HCT116 (cell line): ENCODE data around the gene L3HYPDH. TPM values are rescaled to one million over a fixed set of nuclear protein-coding genes. Genes with fewer than 3 reads are reported as not detected.

Experiments
- ATAC-seq: fragments of 200-7000 bp; cut with Tn5 transposase; 2 replicates; pipeline ENCODE4 v1.9.1; 2020; ENCODE audit warnings: mild to moderate bottlenecking, moderate library complexity
- BruUV-seq: library from RNA; stranded (reverse); fragments of 400-500 nt; replicated peaks from 2 replicates; lab custom pipeline; 2021; lab: Mats Ljungman, UMichigan
- CTCF ChIA-PET: fragments of 300-600 bp; sonication (Branson Sonifier 250); formaldehyde crosslinking; loops from one replicate; lab custom pipeline; 2021; ENCODE audit warnings: antibody characterized with exemption; lab: Charles Lee
- POLR2A ChIA-PET: fragments of 300-600, 350-600 bp; sonication (Branson Sonifier 250); formaldehyde crosslinking; loops from one replicate; lab custom pipeline; 2021; ENCODE audit warnings: antibody characterized with exemption; lab: Charles Lee
- RAD21 ChIA-PET, 2 experiments: fragments of 300-600 bp; sonication (Branson Sonifier 250); formaldehyde crosslinking; loops; one replicate each; lab custom pipeline; 2023; ENCODE audit warnings: low total read pairs in 2 of 2; ENCODE audit not compliant: uncharacterized antibody in 2 of 2, unreplicated experiment in 2 of 2, low non-redundant PET in 1 of 2; lab: Charles Lee
- DNase-seq: peaks from one replicate; pipeline ENCODE4 v3.0.0-alpha.2; 2010; ENCODE audit warnings: low read depth, low spot score
- H2AFZ ChIP-seq: fragments of 200-600 bp; shearing (Covaris generic), sonication (generic); 2 replicates; pipeline ENCODE4 v1.6.1; 2017; ENCODE audit warnings: low read depth, mixed run types, mixed read lengths, antibody characterized with exemption, low read length; ENCODE audit not compliant: poor library complexity, severe bottlenecking
- H3K27ac ChIP-seq: 2 replicates; pipeline ENCODE4 v1.5.1; 2012; ENCODE audit warnings: low read depth, low read length
- H3K27me3 ChIP-seq: fragments of 200-600 bp; sonication (generic); 2 replicates; pipeline ENCODE4 v1.6.1; 2016; ENCODE audit warnings: mixed run types, low read length, mixed read lengths; ENCODE audit not compliant: insufficient read depth
- H3K36me3 ChIP-seq, 2 experiments: fragments of 200-500 bp in 1 of 2; fragments of 200-600 bp in 1 of 2; sonication (Bioruptor generic) in 1 of 2; sonication (generic) in 1 of 2; 2 replicates each; pipeline versions ENCODE4 v1.5.1 to v1.6.1; 2014 to 2016; ENCODE audit warnings: low read length in 2 of 2, inconsistent platforms in 1 of 2, mixed read lengths in 1 of 2, mixed run types in 1 of 2; ENCODE audit not compliant: insufficient read depth in 2 of 2, control insufficient read depth in 1 of 2
- H3K4me1 ChIP-seq, 2 experiments: fragments of 200-600 bp in 1 of 2; sonication (generic) in 1 of 2; 2 replicates each; pipeline versions ENCODE4 v1.5.1 to v1.6.1; 2012 to 2017; ENCODE audit warnings: low read length in 2 of 2, inconsistent platforms in 1 of 2, mild to moderate bottlenecking in 1 of 2, mixed read lengths in 1 of 2, mixed run types in 1 of 2, moderate library complexity in 1 of 2; ENCODE audit not compliant: insufficient read depth in 2 of 2, control insufficient read depth in 1 of 2
- H3K4me2 ChIP-seq: fragments of 200-600 bp; sonication (generic); 2 replicates; pipeline ENCODE4 v1.6.1; 2017; ENCODE audit warnings: mixed run types, low read length, mixed read lengths
- H3K4me3 ChIP-seq, 2 experiments: fragments of 200-600 bp in 1 of 2; sonication (generic) in 1 of 2; replicated peaks in 1 of 2; 2 replicates each; pipeline ENCODE4 v1.5.1; 2011 to 2016; ENCODE audit warnings: low read length in 2 of 2, control low read depth in 1 of 2, low read depth in 1 of 2, mild to moderate bottlenecking in 1 of 2, mixed read lengths in 1 of 2, mixed run types in 1 of 2
- H3K79me2 ChIP-seq: fragments of 200-600 bp; sonication (generic); 2 replicates; pipeline ENCODE4 v1.6.1; 2017; ENCODE audit warnings: mild to moderate bottlenecking, mixed run types, low read length, moderate library complexity, mixed read lengths; ENCODE audit not compliant: insufficient read depth
- H3K9ac ChIP-seq: fragments of 200-600 bp; sonication (generic); 2 replicates; pipeline ENCODE4 v1.6.1; 2016; ENCODE audit warnings: low read length, mixed read lengths
- H3K9me2 ChIP-seq: fragments of 200-600 bp; sonication (generic), shearing (Covaris generic); 2 replicates; pipeline ENCODE4 v1.6.1; 2017; ENCODE audit warnings: mixed run types, mild to moderate bottlenecking, moderate library complexity; ENCODE audit not compliant: insufficient read depth
- H3K9me3 ChIP-seq, 2 experiments: fragments of 200-500 bp in 1 of 2; fragments of 200-600 bp in 1 of 2; sonication (Bioruptor generic) in 1 of 2; sonication (generic) in 1 of 2; 2 replicates each; pipeline ENCODE4 v1.6.1; 2014 to 2017; ENCODE audit warnings: low read length in 2 of 2, mixed read lengths in 2 of 2, inconsistent platforms in 1 of 2, low read depth in 1 of 2, mild to moderate bottlenecking in 1 of 2, mixed run types in 1 of 2, moderate library complexity in 1 of 2; ENCODE audit not compliant: control insufficient read depth in 1 of 2, insufficient read depth in 1 of 2
- H4K20me1 ChIP-seq: fragments of 200-600 bp; sonication (generic), shearing (Covaris generic); 2 replicates; pipeline ENCODE4 v1.6.1; 2017; ENCODE audit warnings: mixed run types, mild to moderate bottlenecking, moderate library complexity; ENCODE audit not compliant: insufficient read depth
- CEBPB ChIP-seq: IDR thresholded peaks from 2 replicates; pipeline ENCODE4 v1.6.1; 2012; ENCODE audit warnings: low read depth
- EGR1 ChIP-seq: IDR thresholded peaks from 2 replicates; pipeline ENCODE4 v1.6.1; 2012; ENCODE audit warnings: low read depth
- EZH2phosphoT487 ChIP-seq: fragments of 200-600 bp; IDR thresholded peaks from 2 replicates; pipeline ENCODE4 v1.6.1; 2018; ENCODE audit warnings: antibody characterized with exemption, borderline replicate concordance
- JUND ChIP-seq: IDR thresholded peaks from 2 replicates; pipeline ENCODE4 v1.6.1; 2012
- RAD21 ChIP-seq: IDR thresholded peaks from 2 replicates; pipeline ENCODE4 v1.6.1; 2012; ENCODE audit warnings: low read depth, mild to moderate bottlenecking
- SIN3A ChIP-seq: IDR thresholded peaks from 2 replicates; pipeline ENCODE4 v1.6.1; 2012; ENCODE audit warnings: low read depth
- ZFX ChIP-seq: fragments of 450-650 bp; IDR thresholded peaks from 2 replicates; pipeline ENCODE4 v1.6.1; 2017
- intact Hi-C: fragments of 100-400 bp; cut with micrococcal nuclease; formaldehyde crosslinking; loops from 2 replicates; pipeline ENCODE4 v1.10.0; 2022
- total RNA-seq: library from RNA; stranded (reverse); gene quantifications from one replicate; pipeline ENCODE4 v1.2.1, GENCODE V29; 2021; ENCODE audit not compliant: unreplicated experiment
- TF ChIP-seq, protein P1 (sequence below): IDR thresholded peaks from 2 replicates; pipeline ENCODE4 v1.6.1; 2012; ENCODE audit warnings: low read depth

L3HYPDH gene
- total RNA-seq, 1 experiment from 2014 or later, result 19.5 TPM

DNA sequence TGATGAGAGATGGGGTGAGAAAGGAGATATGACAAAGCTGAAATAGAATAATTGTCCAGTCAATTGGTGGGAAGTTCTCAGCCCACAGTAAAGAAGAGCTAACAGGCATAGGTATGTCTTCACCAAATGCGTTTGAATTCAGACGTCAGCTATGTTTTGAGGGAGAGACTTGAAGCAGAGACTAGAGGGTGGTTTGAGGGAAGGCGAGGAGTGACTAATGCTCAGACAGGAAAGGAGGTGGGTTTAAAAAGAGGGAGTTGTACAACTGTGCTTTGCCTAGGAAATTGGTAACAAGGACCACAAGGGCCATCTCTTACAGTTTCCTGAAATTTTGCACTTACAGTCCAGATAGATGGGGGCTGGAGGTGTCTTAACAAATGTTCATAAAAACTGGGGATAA, 6.5 kb upstream of the L3HYPDH start:
- no peaks in the 10 kb centered on the region for H3K9me3 ChIP-seq

More for the DNA sequence above, 6.5 kb upstream of the L3HYPDH start:
- no peak overlapping the region for H3K27ac ChIP-seq
- intact Hi-C loops, result no loop called here
- POLR2A ChIA-PET, result no interaction called here
- H3K79me2 ChIP-seq, result peaks cover 39% of the 10 kb centered on the region
- H3K27me3 ChIP-seq, result no peaks in the 10 kb centered on the region
- peaks cover 0 to 3% of the 10 kb centered on the region in 2 experiments; a peak in 1 of 4 replicates for H3K4me1 ChIP-seq
- no peaks in the 10 kb centered on the region for H3K9me2 ChIP-seq
- no peak overlapping the region for H2AFZ ChIP-seq
- no peak overlapping the region for H3K4me3 ChIP-seq
- CTCF ChIA-PET, result interaction anchor here (1.2 kb wide), 1 partner anchor 17 kb away, joined by 3 read pairs; no protein-coding TSS in a partner anchor
- ATAC-seq (no peak), DNase-seq (no peak)
- H3K36me3 ChIP-seq, result peaks cover 29 to 36% of the 10 kb centered on the region in 2 experiments
- no peaks in the 10 kb centered on the region for H4K20me1 ChIP-seq
- RAD21 ChIA-PET, result no interaction called here
- H3K9ac ChIP-seq, result no peak overlapping the region
- no peak overlapping the region for H3K4me2 ChIP-seq
- no TSS peak for BruUV-seq
- TF ChIP-seq EGR1, result no peak
- no peak for TF ChIP-seq EZH2phosphoT487
- no peak for TF ChIP-seq SIN3A
- TF ChIP-seq CEBPB, result no peak
- TF ChIP-seq JUND, result no peak
- TF ChIP-seq, protein P1, sequence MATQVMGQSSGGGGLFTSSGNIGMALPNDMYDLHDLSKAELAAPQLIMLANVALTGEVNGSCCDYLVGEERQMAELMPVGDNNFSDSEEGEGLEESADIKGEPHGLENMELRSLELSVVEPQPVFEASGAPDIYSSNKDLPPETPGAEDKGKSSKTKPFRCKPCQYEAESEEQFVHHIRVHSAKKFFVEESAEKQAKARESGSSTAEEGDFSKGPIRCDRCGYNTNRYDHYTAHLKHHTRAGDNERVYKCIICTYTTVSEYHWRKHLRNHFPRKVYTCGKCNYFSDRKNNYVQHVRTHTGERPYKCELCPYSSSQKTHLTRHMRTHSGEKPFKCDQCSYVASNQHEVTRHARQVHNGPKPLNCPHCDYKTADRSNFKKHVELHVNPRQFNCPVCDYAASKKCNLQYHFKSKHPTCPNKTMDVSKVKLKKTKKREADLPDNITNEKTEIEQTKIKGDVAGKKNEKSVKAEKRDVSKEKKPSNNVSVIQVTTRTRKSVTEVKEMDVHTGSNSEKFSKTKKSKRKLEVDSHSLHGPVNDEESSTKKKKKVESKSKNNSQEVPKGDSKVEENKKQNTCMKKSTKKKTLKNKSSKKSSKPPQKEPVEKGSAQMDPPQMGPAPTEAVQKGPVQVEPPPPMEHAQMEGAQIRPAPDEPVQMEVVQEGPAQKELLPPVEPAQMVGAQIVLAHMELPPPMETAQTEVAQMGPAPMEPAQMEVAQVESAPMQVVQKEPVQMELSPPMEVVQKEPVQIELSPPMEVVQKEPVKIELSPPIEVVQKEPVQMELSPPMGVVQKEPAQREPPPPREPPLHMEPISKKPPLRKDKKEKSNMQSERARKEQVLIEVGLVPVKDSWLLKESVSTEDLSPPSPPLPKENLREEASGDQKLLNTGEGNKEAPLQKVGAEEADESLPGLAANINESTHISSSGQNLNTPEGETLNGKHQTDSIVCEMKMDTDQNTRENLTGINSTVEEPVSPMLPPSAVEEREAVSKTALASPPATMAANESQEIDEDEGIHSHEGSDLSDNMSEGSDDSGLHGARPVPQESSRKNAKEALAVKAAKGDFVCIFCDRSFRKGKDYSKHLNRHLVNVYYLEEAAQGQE, result no peak
- TF ChIP-seq ZFX, result no peak
- TF ChIP-seq RAD21, result no peak
- TF ChIP-seq, all 23 proteins: peak for 0
